Measurements from ENCODE around the gene KCNQ5.

Gene KCNQ5

GRCh38 chr6:73104921-73105320 lies 483.1 kb downstream of the KCNQ5 start:
- no peaks in the 10 kb centered on the region for H3K79me2 ChIP-seq (ENCODE audit: low read length)
- no peak overlapping the region for H2AFZ ChIP-seq (ENCODE audit: low read depth, low read length)
- no peak overlapping the region for H3K4me2 ChIP-seq (ENCODE audit: low read length)
- H3K4me1 ChIP-seq (ENCODE audit: low read length), result no peaks in the 10 kb centered on the region
- no peak overlapping the region for H3K4me3 ChIP-seq (ENCODE audit: low read length)
- no peaks in the 10 kb centered on the region for H3K36me3 ChIP-seq (replicated peaks; ENCODE audit: low read depth, low read length)
- TF ChIP-seq, protein P1, sequence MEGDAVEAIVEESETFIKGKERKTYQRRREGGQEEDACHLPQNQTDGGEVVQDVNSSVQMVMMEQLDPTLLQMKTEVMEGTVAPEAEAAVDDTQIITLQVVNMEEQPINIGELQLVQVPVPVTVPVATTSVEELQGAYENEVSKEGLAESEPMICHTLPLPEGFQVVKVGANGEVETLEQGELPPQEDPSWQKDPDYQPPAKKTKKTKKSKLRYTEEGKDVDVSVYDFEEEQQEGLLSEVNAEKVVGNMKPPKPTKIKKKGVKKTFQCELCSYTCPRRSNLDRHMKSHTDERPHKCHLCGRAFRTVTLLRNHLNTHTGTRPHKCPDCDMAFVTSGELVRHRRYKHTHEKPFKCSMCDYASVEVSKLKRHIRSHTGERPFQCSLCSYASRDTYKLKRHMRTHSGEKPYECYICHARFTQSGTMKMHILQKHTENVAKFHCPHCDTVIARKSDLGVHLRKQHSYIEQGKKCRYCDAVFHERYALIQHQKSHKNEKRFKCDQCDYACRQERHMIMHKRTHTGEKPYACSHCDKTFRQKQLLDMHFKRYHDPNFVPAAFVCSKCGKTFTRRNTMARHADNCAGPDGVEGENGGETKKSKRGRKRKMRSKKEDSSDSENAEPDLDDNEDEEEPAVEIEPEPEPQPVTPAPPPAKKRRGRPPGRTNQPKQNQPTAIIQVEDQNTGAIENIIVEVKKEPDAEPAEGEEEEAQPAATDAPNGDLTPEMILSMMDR (IDR thresholded peaks at IDR 0.05; ENCODE audit: low read depth, low read length), result no peak
- TF ChIP-seq EZH2phosphoT487 (IDR thresholded peaks at IDR 0.05; ENCODE audit: low read depth), result no peak
- H4K20me1 ChIP-seq (ENCODE audit: insufficient read depth, low read length), result no peaks in the 10 kb centered on the region
- no peaks in the 10 kb centered on the region for H3K9me3 ChIP-seq (ENCODE audit: insufficient read depth, low read length)
- H3K27me3 ChIP-seq (ENCODE audit: low read depth, low read length), result no peaks in the 10 kb centered on the region
- H3K27ac ChIP-seq (ENCODE audit: low read length), result no peak overlapping the region
- H3K9ac ChIP-seq (ENCODE audit: low read length), result no peak overlapping the region

DNA sequence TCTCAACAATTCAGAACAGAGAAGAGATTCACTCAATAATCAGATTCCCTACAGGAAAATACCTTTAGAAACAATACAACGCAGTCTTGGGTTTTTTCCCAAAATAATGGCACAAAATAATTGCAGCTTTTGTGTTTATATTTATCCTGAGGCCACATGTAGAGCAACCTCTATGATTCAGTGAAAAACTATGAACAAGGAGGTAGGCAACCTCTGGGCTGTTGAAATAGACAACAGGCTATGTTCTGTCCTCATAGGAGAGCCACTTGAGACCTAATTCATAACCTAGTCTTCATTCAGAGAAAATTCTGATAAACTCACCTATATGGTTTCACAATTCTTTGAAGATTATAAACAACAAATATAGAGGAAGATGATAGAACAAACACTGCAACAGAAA lies 485.2 kb downstream of the KCNQ5 start:
- Histone ChIP-seq H3K79me2 (ENCODE audit: low read length) (no peaks in the 10 kb centered on the region), H3K27ac (ENCODE audit: low read length) (no peak overlapping the region), H3K36me3 (replicated peaks; ENCODE audit: low read depth, low read length) (no peaks in the 10 kb centered on the region), H3K4me1 (ENCODE audit: low read length) (no peaks in the 10 kb centered on the region), H3K4me3 (ENCODE audit: low read length) (no peak overlapping the region), H2AFZ (ENCODE audit: low read depth, low read length) (no peak overlapping the region), H3K4me2 (ENCODE audit: low read length) (no peak overlapping the region), H4K20me1 (ENCODE audit: insufficient read depth, low read length) (no peaks in the 10 kb centered on the region), H3K27me3 (ENCODE audit: low read depth, low read length) (no peaks in the 10 kb centered on the region), H3K9me3 (ENCODE audit: insufficient read depth, low read length) (no peaks in the 10 kb centered on the region), H3K9ac (ENCODE audit: low read length) (no peak overlapping the region)
- no peak for TF ChIP-seq EZH2phosphoT487 (IDR thresholded peaks at IDR 0.05; ENCODE audit: low read depth)
- TF ChIP-seq, protein P1 (IDR thresholded peaks at IDR 0.05; ENCODE audit: low read depth, low read length), result no peak

GRCh38 chr6:73108949-73109348 lies 487.1 kb downstream of the KCNQ5 start:
- H3K36me3 ChIP-seq (replicated peaks; ENCODE audit: low read depth, low read length), result no peaks in the 10 kb centered on the region
- no peak for TF ChIP-seq EZH2phosphoT487 (IDR thresholded peaks at IDR 0.05; ENCODE audit: low read depth)
- TF ChIP-seq, protein P1 (IDR thresholded peaks at IDR 0.05; ENCODE audit: low read depth, low read length), result no peak

GRCh38 chr6:73109659-73110058 lies 487.8 kb downstream of the KCNQ5 start:
- Histone ChIP-seq H3K27ac (ENCODE audit: low read length) (no peak overlapping the region), H3K27me3 (ENCODE audit: low read depth, low read length) (no peaks in the 10 kb centered on the region), H2AFZ (ENCODE audit: low read depth, low read length) (no peak overlapping the region), H3K9ac (ENCODE audit: low read length) (no peak overlapping the region), H3K36me3 (replicated peaks; ENCODE audit: low read depth, low read length) (no peaks in the 10 kb centered on the region), H3K9me3 (ENCODE audit: insufficient read depth, low read length) (no peaks in the 10 kb centered on the region), H4K20me1 (ENCODE audit: insufficient read depth, low read length) (no peaks in the 10 kb centered on the region), H3K4me2 (ENCODE audit: low read length) (no peak overlapping the region), H3K4me3 (ENCODE audit: low read length) (no peak overlapping the region), H3K4me1 (ENCODE audit: low read length) (no peaks in the 10 kb centered on the region), H3K79me2 (ENCODE audit: low read length) (no peaks in the 10 kb centered on the region)
- TF ChIP-seq, protein P1 (IDR thresholded peaks at IDR 0.05; ENCODE audit: low read depth, low read length), result no peak

More at GRCh38 chr6:73108949-73109348, 487.1 kb downstream of the KCNQ5 start:
- H3K27ac ChIP-seq (ENCODE audit: low read length), result no peak overlapping the region
- no peaks in the 10 kb centered on the region for H3K4me1 ChIP-seq (ENCODE audit: low read length)
- H3K27me3 ChIP-seq (ENCODE audit: low read depth, low read length), result no peaks in the 10 kb centered on the region
- H4K20me1 ChIP-seq (ENCODE audit: insufficient read depth, low read length), result no peaks in the 10 kb centered on the region
- no peak overlapping the region for H3K9ac ChIP-seq (ENCODE audit: low read length)
- H3K79me2 ChIP-seq (ENCODE audit: low read length), result no peaks in the 10 kb centered on the region
- H3K4me3 ChIP-seq (ENCODE audit: low read length), result no peak overlapping the region
- H3K9me3 ChIP-seq (ENCODE audit: insufficient read depth, low read length), result no peaks in the 10 kb centered on the region
- H2AFZ ChIP-seq (ENCODE audit: low read depth, low read length), result no peak overlapping the region
- no peak overlapping the region for H3K4me2 ChIP-seq (ENCODE audit: low read length)
